Inflammatory macrophage (primary cell): ENCODE data around the gene TLK1.
A peak's percentile ranks its signal among the peaks of the same experiment; 100 is the strongest.

Experiments used
- DNase-seq, 2 donors: peaks; one replicate each; pipeline ENCODE4 v3.0.0-alpha.2; 2020 to 2022

TLK1 gene

DNA sequence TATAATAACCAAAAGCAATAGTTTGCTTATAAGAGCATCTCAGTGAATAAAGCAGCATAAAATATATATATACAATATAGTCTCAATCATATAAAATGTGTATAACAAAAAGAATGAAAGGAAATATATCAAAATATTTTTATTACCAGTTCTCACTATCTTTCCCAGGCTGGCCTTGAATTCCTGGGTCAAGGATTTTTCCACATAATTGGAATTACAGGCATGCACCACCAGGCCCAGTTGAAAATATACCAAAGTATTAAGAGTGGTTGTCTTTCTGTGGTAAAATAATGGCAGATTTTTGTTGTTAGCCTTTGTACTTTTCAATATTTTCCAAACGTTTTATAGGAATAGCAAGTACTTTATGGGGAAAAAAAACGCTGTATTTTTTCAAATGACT, 8.6 kb upstream of the TLK1 start:
- DNase-seq = no peak

GRCh38 chr2:171167352-171167997, 6.8 kb upstream of the TLK1 start:
- no peak for DNase-seq

DNA sequence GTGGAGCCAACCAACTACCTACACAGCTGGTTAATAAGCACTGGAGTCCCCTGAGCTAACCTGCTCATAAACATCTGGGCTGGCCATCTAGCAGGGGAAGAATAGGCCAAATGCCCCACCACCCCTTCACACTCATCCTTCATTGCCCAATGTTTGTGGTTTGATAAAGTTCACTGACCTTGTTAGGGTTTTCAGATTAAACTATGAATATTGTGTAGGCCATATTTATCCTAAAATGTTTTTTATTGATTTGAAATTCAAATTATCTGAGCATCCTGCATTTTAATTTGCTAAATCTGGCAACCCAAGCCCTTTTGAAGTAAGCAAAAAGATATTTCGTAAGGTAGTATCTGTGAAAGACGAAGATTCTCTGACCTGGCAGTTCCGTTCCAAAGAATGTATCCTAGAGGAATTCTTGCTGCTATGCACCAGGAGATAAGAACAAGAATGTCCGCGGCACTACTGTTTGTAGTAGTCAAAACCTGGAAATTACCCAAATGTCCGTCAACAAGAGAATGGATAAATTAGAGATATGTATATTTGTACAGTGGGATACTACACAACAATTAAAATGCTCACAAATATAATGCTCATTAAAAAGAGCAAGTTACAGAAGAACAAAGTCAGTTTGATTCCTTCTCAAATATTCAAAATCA, 5.8 kb upstream of the TLK1 start:
- DNase-seq = no peak

DNA sequence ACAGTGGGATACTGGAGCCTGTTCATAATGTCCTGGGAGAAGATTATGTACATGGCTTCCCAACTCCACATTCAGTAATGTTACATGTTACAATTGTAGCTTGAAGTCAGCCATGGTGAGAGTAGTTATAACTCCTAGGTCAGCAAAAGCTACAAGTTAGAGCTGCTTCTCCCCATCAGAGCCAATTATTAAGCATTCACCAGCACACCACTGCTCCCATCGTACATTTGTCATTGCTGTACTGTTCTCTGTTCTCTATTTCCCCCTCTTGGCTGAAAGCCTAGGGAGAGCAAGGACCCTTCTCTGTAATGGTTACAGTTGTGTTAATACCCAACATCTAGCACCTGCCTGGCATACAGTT, 5.3 kb upstream of the TLK1 start:
- no peak for DNase-seq

DNA sequence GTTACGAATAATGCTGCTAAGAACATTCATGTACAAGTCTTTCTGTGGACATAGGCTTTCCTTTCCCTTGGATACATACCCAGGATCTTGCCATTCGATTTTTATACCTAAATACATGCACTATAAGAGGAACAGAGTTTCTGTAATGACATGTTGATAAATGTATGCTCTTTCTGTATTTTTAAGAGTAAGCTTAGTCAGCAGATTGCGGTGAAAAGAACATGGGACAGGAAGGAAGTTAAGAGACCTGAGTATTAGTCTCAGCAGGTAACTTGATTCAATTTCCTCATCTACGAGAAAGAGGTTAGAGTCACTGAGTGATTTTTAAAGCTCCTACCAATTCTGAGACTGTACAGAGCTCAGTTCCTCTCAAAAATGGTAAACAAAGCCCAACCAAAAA, 2.6 kb upstream of the TLK1 start:
- DNase-seq = no peak

GRCh38 chr2:171162522-171163197, 2.0 kb upstream of the TLK1 start:
- DNase-seq = peak; percentile 27 to 48

GRCh38 chr2:171160956-171161740, 455 bp upstream of the TLK1 start:
- DNase-seq = peak; percentile 77 to 87

DNA sequence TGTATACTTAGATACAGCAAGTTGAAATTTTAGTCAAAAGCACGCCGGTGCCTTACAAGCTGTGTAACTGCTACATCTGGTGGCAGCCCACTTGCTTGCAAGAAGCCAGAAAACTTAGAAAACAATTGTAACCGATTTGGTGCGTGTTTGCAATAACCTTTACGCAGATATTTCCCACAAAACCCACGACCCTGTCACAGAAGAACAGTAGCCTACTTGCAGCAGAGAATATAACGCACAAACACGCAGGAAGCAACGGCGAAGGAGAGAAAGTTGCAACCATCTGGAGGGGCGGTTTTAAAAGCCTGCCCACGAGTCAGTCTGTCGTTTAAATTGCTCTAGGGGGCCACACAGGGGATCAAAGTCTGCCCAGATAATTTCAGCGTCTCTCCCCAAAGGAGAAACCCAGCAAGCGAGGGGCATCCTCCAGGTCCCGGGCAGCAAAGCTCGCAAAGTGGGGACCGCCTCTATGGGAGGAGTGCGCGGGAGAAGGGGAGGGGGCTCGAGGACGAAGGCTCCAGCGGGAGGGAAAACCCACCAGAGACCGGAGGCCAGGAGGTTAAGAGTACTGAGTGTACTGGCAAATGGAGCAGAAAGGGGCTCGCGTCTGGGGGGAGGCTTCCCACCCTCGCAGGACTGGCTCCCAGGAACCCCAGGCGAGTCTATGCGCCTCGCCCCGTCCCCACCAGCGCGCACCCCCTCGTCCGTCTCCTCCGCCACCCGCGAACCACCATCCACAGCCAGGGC, 1.1 kb downstream of the TLK1 start:
- peak; percentile 48 to 49 for DNase-seq

GRCh38 chr2:171158790-171159371, 1.8 kb downstream of the TLK1 start:
- no peak for DNase-seq

GRCh38 chr2:171158036-171158789, 2.5 kb downstream of the TLK1 start:
- no peak for DNase-seq

- DNase-seq = no peak
These were observed 3.6 kb downstream of the TLK1 start for GRCh38 chr2:171157109-171157500.

- peak; percentile 23 to 37 for DNase-seq
These were observed 6.3 kb downstream of the TLK1 start for GRCh38 chr2:171154348-171154747.

DNA sequence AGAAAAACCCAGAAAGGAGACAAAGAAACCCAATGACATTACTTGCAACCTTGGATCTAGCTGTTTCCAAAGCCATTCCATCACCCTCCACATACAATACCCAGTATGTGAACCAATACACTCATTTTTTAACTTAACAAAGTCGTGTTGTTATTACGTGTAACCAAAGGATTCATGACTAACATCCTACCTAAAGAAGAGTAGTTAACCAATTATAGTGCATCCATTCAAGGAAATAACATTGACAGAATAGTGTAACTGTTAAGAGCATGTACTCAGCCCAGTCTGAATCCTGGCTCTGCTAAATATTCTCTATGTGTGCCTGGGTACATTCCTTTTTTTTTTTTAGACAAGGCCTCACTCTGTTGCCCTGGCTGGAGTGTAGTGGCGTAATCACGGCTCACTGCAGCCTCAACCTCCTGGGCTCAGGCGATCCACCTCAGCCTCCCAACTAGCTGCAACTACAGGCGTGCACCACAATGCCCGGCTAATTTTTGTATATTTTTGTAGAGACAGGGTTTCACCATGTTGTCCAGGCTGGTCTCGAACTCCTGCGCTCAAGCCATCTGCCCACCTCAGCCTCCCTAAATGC, 9.9 kb downstream of the TLK1 start:
- no peak for DNase-seq

- no peak for DNase-seq
These were observed 10.6 kb downstream of the TLK1 start for GRCh38 chr2:171149986-171150693.

DNA sequence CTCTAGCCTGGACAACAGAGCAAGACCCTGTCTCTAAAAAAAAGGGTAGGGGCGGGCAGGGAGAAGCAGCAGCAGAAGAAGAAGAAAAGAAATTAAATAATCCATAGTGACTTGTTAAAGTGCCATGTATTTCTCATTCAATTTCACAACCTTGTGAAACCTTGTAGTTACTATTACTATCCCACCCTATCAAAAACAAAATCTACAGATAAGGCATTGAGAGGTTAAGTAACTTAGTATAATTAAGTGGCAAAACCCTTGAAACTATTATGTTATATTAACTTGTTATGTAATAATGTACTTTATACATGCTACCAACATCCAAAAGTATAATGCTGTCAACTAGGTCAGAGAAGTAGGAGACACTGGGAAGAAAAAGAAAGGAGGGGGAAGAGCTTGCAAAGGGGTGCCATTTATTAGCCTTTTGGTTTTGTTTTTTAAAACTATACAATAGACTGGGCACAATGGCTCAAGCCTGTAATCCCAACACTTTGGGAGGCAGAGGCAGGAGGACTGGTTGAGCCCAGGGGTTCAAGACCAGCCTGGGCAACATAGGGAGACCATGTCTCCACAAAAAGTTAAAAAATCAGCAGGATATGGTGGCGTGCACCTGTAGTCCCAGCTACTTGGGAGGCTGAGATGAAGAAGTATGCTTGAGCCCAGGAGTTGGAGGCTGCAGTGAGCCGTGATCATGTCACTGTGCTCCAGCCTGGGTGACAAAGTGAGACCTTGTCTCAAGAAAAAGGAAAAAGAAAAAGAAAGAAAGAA, 11.3 kb downstream of the TLK1 start:
- no peak for DNase-seq

- no peak for DNase-seq
These were observed 13.6 kb downstream of the TLK1 start for GRCh38 chr2:171147081-171147480.

DNA sequence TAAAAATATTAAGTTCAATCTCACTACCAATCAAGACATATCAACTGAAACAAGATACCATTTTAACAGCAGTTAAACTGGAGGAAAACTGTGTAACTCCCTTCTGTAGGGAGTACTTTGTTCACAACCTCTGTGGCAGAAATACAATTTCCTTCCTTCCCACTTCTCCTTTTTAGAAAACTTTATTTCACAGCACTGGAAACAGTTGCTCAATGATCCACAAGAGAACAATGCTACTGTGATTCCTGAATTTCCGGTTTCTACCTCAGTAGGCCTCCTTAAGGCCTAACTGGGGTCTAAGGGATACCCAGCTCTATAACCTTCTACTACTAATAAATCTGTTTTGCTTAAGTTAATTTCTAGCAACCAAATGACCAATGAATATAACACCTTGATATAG, 14.1 kb downstream of the TLK1 start:
- peak; percentile 58 to 82 for DNase-seq

DNA sequence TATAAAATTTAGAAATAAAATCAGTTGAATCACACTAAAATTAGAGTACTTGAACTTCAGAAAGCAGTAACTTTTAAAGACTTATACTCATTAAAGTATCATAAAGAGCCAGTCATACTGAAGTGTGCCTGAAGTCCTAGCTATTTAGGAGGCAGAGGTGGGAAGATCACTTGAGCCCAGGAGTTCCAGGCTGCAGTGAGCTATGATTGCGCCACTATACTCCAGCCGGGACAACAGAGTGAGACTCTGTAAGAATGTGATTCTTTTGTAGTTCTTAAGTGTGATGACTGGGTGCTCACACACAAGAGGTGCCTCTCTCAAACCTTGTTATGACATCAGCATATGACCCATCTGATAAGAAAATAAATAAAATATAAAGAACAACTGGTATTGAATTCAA, 14.6 kb downstream of the TLK1 start:
- DNase-seq = no peak

- DNase-seq = no peak
These were observed 17.0 kb downstream of the TLK1 start for GRCh38 chr2:171143670-171144062.

- DNase-seq = no peak
These were observed 18.3 kb downstream of the TLK1 start for GRCh38 chr2:171142398-171142797.
